ENCODE data around the gene PHKB. TPM values are rescaled to one million over a fixed set of nuclear protein-coding genes. Genes with fewer than 3 reads are reported as not detected.

The PHKB gene
- total and polyA plus RNA-seq, 2 experiments from 2014 or later, result 31.3 to 52.0 TPM

GRCh38 chr16:47644166-47644565, 183.0 kb downstream of the PHKB start:
- Histone ChIP-seq H4K20me1 (ENCODE audit: insufficient read depth) (no peaks in the 10 kb centered on the region), H3K4me2 (ENCODE audit: unreplicated experiment) (peak overlapping the region; percentile 17)
- in situ Hi-C loops (cut with MboI), result no loop called here

GRCh38 chr16:47644661-47645060, 183.5 kb downstream of the PHKB start:
- no peaks in the 10 kb centered on the region for H3K79me2 ChIP-seq (ENCODE audit: insufficient read depth)
- H3K36me3 ChIP-seq (ENCODE audit: low read depth), result peaks cover 5% of the 10 kb centered on the region; the same call in 1 of the 2 replicates
- H2AFZ ChIP-seq, result no peak overlapping the region
- in situ Hi-C loops (cut with MboI), result no loop called here
- H3K4me1 ChIP-seq (ENCODE audit: insufficient read depth), result peaks cover 16% of the 10 kb centered on the region
- peak overlapping the region; percentile 17 for H3K4me2 ChIP-seq (ENCODE audit: unreplicated experiment)
- no peaks in the 10 kb centered on the region for H3K9me2 ChIP-seq (ENCODE audit: insufficient read depth)
- H4K20me1 ChIP-seq (ENCODE audit: insufficient read depth), result no peaks in the 10 kb centered on the region
- no peak overlapping the region for H3K9ac ChIP-seq
- no peak for TF ChIP-seq EZH2phosphoT487 (IDR thresholded peaks at IDR 0.05; ENCODE audit: insufficient read depth, low read depth)
- no peak for TF ChIP-seq EZH2 (IDR thresholded peaks at IDR 0.05; ENCODE audit: insufficient read depth, poor library complexity, severe bottlenecking)
- DNase-seq, result peak; percentile 26
- H3F3A ChIP-seq (ENCODE audit: insufficient read depth), result peaks cover 9% of the 10 kb centered on the region
- no peak overlapping the region for H3K4me3 ChIP-seq
- no peak overlapping the region for H3K27ac ChIP-seq
- H3K27me3 ChIP-seq (replicated peaks; ENCODE audit: insufficient read depth), result no peaks in the 10 kb centered on the region
- no peaks in the 10 kb centered on the region for H3K9me3 ChIP-seq (ENCODE audit: low read depth)

More at GRCh38 chr16:47644166-47644565, 183.0 kb downstream of the PHKB start:
- Histone ChIP-seq H2AFZ (no peak overlapping the region), H3K79me2 (ENCODE audit: insufficient read depth) (no peaks in the 10 kb centered on the region), H3K27me3 (replicated peaks; ENCODE audit: insufficient read depth) (no peaks in the 10 kb centered on the region), H3K9me2 (ENCODE audit: insufficient read depth) (no peaks in the 10 kb centered on the region), H3F3A (ENCODE audit: insufficient read depth) (peaks cover 9% of the 10 kb centered on the region), H3K4me1 (ENCODE audit: insufficient read depth) (peaks cover 16% of the 10 kb centered on the region), H3K36me3 (ENCODE audit: low read depth) (peaks cover 5% of the 10 kb centered on the region; the same call in 1 of the 2 replicates), H3K9ac (no peak overlapping the region), H3K27ac (no peak overlapping the region), H3K9me3 (ENCODE audit: low read depth) (no peaks in the 10 kb centered on the region), H3K4me3 (no peak overlapping the region)
- TF ChIP-seq EZH2 (IDR thresholded peaks at IDR 0.05; ENCODE audit: insufficient read depth, poor library complexity, severe bottlenecking) (no peak), EZH2phosphoT487 (IDR thresholded peaks at IDR 0.05; ENCODE audit: insufficient read depth, low read depth) (no peak)
- WGBS, 2 experiments (ENCODE audit: low coverage in 1 of 2, low lambda C conversion rate in 2 of 2, missing lambda C conversion rate in 2 of 2), result 63 to 70% methylated on average over 2 of the region's 2 CpGs
- DNase-seq, result peak; percentile 78

- H3K27ac ChIP-seq, result no peak overlapping the region
- in situ Hi-C loops (cut with MboI), result no loop called here
- H3K9me2 ChIP-seq (ENCODE audit: insufficient read depth), result no peaks in the 10 kb centered on the region
- H3K4me2 ChIP-seq (ENCODE audit: unreplicated experiment), result no peak overlapping the region
- H3K36me3 ChIP-seq (ENCODE audit: low read depth), result peaks cover 5% of the 10 kb centered on the region; the same call in 1 of the 2 replicates
- no peak for DNase-seq
- H3K79me2 ChIP-seq (ENCODE audit: insufficient read depth), result no peaks in the 10 kb centered on the region
- H3K9ac ChIP-seq, result no peak overlapping the region
- WGBS, 2 experiments (ENCODE audit: low coverage in 1 of 2, low lambda C conversion rate in 2 of 2, missing lambda C conversion rate in 2 of 2), result 95 to 100% methylated on average over 4 of the region's 4 CpGs
- no peak overlapping the region for H3K4me3 ChIP-seq
- no peaks in the 10 kb centered on the region for H4K20me1 ChIP-seq (ENCODE audit: insufficient read depth)
- TF ChIP-seq EZH2 (IDR thresholded peaks at IDR 0.05; ENCODE audit: insufficient read depth, poor library complexity, severe bottlenecking) (no peak), EZH2phosphoT487 (IDR thresholded peaks at IDR 0.05; ENCODE audit: insufficient read depth, low read depth) (no peak)
- no peak overlapping the region for H2AFZ ChIP-seq
- peaks cover 9% of the 10 kb centered on the region for H3F3A ChIP-seq (ENCODE audit: insufficient read depth)
- H3K9me3 ChIP-seq (ENCODE audit: low read depth), result no peaks in the 10 kb centered on the region
- H3K27me3 ChIP-seq (replicated peaks; ENCODE audit: insufficient read depth), result no peaks in the 10 kb centered on the region
- H3K4me1 ChIP-seq (ENCODE audit: insufficient read depth), result peaks cover 16% of the 10 kb centered on the region
These were observed 185.8 kb downstream of the PHKB start for GRCh38 chr16:47646914-47647313.

- H3K27me3 ChIP-seq (replicated peaks; ENCODE audit: insufficient read depth), result no peaks in the 10 kb centered on the region
- no peak overlapping the region for H2AFZ ChIP-seq
- no peak overlapping the region for H3K4me3 ChIP-seq
- H3F3A ChIP-seq (ENCODE audit: insufficient read depth), result no peaks in the 10 kb centered on the region
- H3K36me3 ChIP-seq (ENCODE audit: low read depth), result peaks cover 12% of the 10 kb centered on the region; the same call in 1 of the 2 replicates
- H3K4me1 ChIP-seq (ENCODE audit: insufficient read depth), result no peaks in the 10 kb centered on the region
- H3K4me2 ChIP-seq (ENCODE audit: unreplicated experiment), result no peak overlapping the region
- no peaks in the 10 kb centered on the region for H3K9me3 ChIP-seq (ENCODE audit: low read depth)
- no peak for TF ChIP-seq EZH2phosphoT487 (IDR thresholded peaks at IDR 0.05; ENCODE audit: insufficient read depth, low read depth)
- TF ChIP-seq EZH2 (IDR thresholded peaks at IDR 0.05; ENCODE audit: insufficient read depth, poor library complexity, severe bottlenecking), result no peak
- no peak for DNase-seq
- no peaks in the 10 kb centered on the region for H4K20me1 ChIP-seq (ENCODE audit: insufficient read depth)
- no peak overlapping the region for H3K9ac ChIP-seq
- WGBS, 2 experiments (ENCODE audit: low coverage in 1 of 2, low lambda C conversion rate in 2 of 2, missing lambda C conversion rate in 2 of 2), result 93 to 96% methylated on average over 3 of the region's 3 CpGs
- in situ Hi-C loops (cut with MboI), result no loop called here
- no peaks in the 10 kb centered on the region for H3K9me2 ChIP-seq (ENCODE audit: insufficient read depth)
- no peak overlapping the region for H3K27ac ChIP-seq
- H3K79me2 ChIP-seq (ENCODE audit: insufficient read depth), result no peaks in the 10 kb centered on the region
These were observed 195.9 kb downstream of the PHKB start for GRCh38 chr16:47657032-47657431.

- Histone ChIP-seq H3K4me1 (ENCODE audit: insufficient read depth) (no peaks in the 10 kb centered on the region), H4K20me1 (ENCODE audit: insufficient read depth) (no peaks in the 10 kb centered on the region), H3K4me3 (no peak overlapping the region), H3K9me2 (ENCODE audit: insufficient read depth) (no peaks in the 10 kb centered on the region), H2AFZ (no peak overlapping the region), H3K9ac (no peak overlapping the region), H3K79me2 (ENCODE audit: insufficient read depth) (no peaks in the 10 kb centered on the region), H3F3A (ENCODE audit: insufficient read depth) (no peaks in the 10 kb centered on the region), H3K27ac (no peak overlapping the region), H3K9me3 (ENCODE audit: low read depth) (no peaks in the 10 kb centered on the region), H3K36me3 (ENCODE audit: low read depth) (peaks cover 17% of the 10 kb centered on the region; the same call in 1 of the 2 replicates), H3K4me2 (ENCODE audit: unreplicated experiment) (no peak overlapping the region), H3K27me3 (replicated peaks; ENCODE audit: insufficient read depth) (no peaks in the 10 kb centered on the region)
- DNase-seq, result no peak
- no peak for TF ChIP-seq EZH2 (IDR thresholded peaks at IDR 0.05; ENCODE audit: insufficient read depth, poor library complexity, severe bottlenecking)
- no peak for TF ChIP-seq EZH2phosphoT487 (IDR thresholded peaks at IDR 0.05; ENCODE audit: insufficient read depth, low read depth)
- 90 to 96% methylated on average over 1 of the region's 1 CpG for WGBS, 2 experiments (ENCODE audit: low coverage in 1 of 2, low lambda C conversion rate in 2 of 2, missing lambda C conversion rate in 2 of 2)
- in situ Hi-C loops (cut with MboI), result no loop called here
These were observed 196.8 kb downstream of the PHKB start for GRCh38 chr16:47657977-47658376.

All from GM23248 (cell line).